ENCODE data around the gene XPC.
"Not testable (repeated sequence)": the region's sequence is repeated elsewhere in the genome, so short reads cannot be mapped to it uniquely, and the experiment has no call there.

- TF ChIP-seq ZNF837 (tag by site-specific recombination; IDR thresholded peaks at IDR 0.05); TCF7L2 (IDR thresholded peaks at IDR 0.05; ENCODE audit: borderline replicate concordance, low read depth, low read length); ATF2 (tag by site-specific recombination; IDR thresholded peaks at IDR 0.05; ENCODE audit: low read depth); ZBTB20 (tag by site-specific recombination; IDR thresholded peaks at IDR 0.05); ZNF157 (tag by site-specific recombination; IDR thresholded peaks at IDR 0.05); ZNF707 (tag by site-specific recombination; IDR thresholded peaks at IDR 0.05); ZNF280D (tag by site-specific recombination; IDR thresholded peaks at IDR 0.05); ZNF843 (tag by site-specific recombination; IDR thresholded peaks at IDR 0.05); SP2 (tag by site-specific recombination; IDR thresholded peaks at IDR 0.05): not testable (repeated sequence)
- TF ChIP-seq, protein P1, sequence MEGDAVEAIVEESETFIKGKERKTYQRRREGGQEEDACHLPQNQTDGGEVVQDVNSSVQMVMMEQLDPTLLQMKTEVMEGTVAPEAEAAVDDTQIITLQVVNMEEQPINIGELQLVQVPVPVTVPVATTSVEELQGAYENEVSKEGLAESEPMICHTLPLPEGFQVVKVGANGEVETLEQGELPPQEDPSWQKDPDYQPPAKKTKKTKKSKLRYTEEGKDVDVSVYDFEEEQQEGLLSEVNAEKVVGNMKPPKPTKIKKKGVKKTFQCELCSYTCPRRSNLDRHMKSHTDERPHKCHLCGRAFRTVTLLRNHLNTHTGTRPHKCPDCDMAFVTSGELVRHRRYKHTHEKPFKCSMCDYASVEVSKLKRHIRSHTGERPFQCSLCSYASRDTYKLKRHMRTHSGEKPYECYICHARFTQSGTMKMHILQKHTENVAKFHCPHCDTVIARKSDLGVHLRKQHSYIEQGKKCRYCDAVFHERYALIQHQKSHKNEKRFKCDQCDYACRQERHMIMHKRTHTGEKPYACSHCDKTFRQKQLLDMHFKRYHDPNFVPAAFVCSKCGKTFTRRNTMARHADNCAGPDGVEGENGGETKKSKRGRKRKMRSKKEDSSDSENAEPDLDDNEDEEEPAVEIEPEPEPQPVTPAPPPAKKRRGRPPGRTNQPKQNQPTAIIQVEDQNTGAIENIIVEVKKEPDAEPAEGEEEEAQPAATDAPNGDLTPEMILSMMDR (tag by site-specific recombination; IDR thresholded peaks at IDR 0.05): not testable (repeated sequence)
- TF ChIP-seq, protein P2, sequence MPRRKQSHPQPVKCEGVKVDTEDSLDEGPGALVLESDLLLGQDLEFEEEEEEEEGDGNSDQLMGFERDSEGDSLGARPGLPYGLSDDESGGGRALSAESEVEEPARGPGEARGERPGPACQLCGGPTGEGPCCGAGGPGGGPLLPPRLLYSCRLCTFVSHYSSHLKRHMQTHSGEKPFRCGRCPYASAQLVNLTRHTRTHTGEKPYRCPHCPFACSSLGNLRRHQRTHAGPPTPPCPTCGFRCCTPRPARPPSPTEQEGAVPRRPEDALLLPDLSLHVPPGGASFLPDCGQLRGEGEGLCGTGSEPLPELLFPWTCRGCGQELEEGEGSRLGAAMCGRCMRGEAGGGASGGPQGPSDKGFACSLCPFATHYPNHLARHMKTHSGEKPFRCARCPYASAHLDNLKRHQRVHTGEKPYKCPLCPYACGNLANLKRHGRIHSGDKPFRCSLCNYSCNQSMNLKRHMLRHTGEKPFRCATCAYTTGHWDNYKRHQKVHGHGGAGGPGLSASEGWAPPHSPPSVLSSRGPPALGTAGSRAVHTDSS (tag by site-specific recombination; IDR thresholded peaks at IDR 0.05): not testable (repeated sequence)
These were observed 57.4 kb downstream of the XPC start for GRCh38 chr3:14120921-14121448.

Measured in HEK293 (cell line).